ENCODE data around the gene ANKRD65.
"Not testable (repeated sequence)": the region's sequence is repeated elsewhere in the genome, so short reads cannot be mapped to it uniquely, and the experiment has no call there.

DNA sequence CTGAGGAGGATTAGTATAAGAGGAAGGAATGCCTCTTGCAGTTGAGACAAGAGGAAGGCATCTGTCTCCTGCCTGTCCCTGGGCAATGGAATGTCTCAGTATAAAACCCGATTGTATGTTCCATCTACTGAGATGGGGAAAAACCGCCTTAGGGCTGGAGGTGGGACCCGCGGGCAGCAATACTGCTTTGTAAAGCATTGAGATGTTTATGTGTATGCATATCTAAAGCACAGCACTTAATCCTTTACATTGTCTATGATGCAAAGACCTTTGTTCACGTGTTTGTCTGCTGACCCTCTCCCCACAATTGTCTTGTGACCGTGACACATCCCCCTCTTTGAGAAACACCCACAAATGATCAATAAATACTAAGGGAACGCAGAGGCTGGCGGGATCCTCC is 10.8 kb downstream of the ANKRD65 start:
- TF ChIP-seq EZH2 (IDR thresholded peaks at IDR 0.05; ENCODE audit: borderline replicate concordance, low read depth, low read length, poor library complexity, severe bottlenecking) = not testable (repeated sequence)
- TF ChIP-seq, protein P1, sequence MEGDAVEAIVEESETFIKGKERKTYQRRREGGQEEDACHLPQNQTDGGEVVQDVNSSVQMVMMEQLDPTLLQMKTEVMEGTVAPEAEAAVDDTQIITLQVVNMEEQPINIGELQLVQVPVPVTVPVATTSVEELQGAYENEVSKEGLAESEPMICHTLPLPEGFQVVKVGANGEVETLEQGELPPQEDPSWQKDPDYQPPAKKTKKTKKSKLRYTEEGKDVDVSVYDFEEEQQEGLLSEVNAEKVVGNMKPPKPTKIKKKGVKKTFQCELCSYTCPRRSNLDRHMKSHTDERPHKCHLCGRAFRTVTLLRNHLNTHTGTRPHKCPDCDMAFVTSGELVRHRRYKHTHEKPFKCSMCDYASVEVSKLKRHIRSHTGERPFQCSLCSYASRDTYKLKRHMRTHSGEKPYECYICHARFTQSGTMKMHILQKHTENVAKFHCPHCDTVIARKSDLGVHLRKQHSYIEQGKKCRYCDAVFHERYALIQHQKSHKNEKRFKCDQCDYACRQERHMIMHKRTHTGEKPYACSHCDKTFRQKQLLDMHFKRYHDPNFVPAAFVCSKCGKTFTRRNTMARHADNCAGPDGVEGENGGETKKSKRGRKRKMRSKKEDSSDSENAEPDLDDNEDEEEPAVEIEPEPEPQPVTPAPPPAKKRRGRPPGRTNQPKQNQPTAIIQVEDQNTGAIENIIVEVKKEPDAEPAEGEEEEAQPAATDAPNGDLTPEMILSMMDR (conservative IDR thresholded peaks at IDR 0.05; ENCODE audit: low read depth, low read length) = not testable (repeated sequence)
